ENCODE measurements around the gene TMEM79.

TMEM79 gene

DNA sequence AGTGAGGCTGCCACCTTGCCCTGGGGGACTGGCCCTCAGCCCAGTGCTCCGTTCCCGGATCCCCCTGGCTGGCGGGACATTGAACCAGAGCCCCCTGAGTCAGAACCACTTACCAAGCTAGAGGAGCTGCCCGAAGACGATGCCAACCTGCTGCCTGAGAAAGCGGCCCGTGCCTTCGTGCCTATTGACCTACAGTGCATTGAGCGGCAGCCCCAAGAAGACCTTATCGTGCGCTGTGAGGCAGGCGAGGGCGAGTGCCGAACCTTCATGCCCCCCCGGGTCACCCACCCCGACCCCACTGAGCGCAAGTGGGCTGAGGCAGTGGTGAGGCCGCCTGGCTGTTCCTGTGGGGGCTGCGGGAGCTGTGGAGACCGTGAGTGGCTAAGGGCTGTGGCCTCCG is 1.3 kb downstream of the TMEM79 start:
- no peak overlapping the region for H3K9ac ChIP-seq (ENCODE audit: low read depth, low read length)
- no peak overlapping the region for H3K4me3 ChIP-seq (ENCODE audit: low read length)
- no peaks in the 10 kb centered on the region for H3K27me3 ChIP-seq (ENCODE audit: control insufficient read depth, insufficient read depth, low read length)
- no peaks in the 10 kb centered on the region for H3K36me3 ChIP-seq (ENCODE audit: insufficient read depth, low read length)
- H3K9me3 ChIP-seq (replicated peaks; ENCODE audit: low read length) = no peaks in the 10 kb centered on the region
- H3K4me2 ChIP-seq (ENCODE audit: low read length) = no peak overlapping the region
- peaks cover 34% of the 10 kb centered on the region for H3K4me1 ChIP-seq (ENCODE audit: control insufficient read depth, insufficient read depth, low read length)

DNA sequence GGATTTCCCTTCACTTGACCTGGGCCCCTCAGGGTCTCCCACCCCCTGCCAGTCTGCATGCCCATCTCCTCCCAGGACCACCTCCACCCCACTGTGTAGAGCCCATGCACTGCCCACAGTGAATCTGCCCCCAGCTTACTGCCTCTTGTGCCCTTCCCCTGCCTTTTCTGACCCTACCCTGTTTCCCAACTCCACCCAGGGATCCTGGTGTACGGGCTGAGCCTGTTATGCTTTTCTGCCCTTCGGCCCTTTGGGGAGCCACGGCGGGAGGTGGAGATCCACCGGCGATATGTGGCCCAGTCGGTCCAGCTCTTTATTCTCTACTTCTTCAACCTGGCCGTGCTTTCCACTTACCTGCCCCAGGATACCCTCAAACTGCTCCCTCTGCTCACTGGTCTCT is 1.9 kb downstream of the TMEM79 start:
- Histone ChIP-seq H3K9me3 (replicated peaks; ENCODE audit: low read length) (no peaks in the 10 kb centered on the region), H3K36me3 (ENCODE audit: insufficient read depth, low read length) (no peaks in the 10 kb centered on the region), H3K4me1 (ENCODE audit: control insufficient read depth, insufficient read depth, low read length) (peaks cover 31% of the 10 kb centered on the region), H3K9ac (ENCODE audit: low read depth, low read length) (no peak overlapping the region), H3K27me3 (ENCODE audit: control insufficient read depth, insufficient read depth, low read length) (no peaks in the 10 kb centered on the region), H3K4me3 (ENCODE audit: low read length) (no peak overlapping the region), H3K4me2 (ENCODE audit: low read length) (no peak overlapping the region)

DNA sequence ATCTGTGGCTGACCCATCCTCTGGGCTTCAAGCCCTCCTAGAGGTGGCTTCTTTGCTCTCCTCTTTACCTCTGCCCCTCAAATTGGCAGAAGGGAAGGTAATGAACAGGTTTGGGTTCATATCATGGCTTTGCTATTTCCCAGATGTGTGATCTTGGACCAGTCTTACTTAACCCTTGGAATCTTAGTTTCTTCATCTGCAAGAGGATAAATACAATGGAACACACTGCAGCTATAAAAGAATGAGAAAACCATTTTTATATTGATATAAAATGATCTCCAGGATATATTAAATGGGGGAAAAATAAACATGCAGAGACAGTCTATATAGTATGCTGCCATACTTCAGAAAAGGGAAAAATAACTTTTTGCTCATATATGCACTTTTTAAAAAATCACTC is 5.7 kb downstream of the TMEM79 start:
- Histone ChIP-seq H3K4me2 (ENCODE audit: low read length) (no peak overlapping the region), H3K9ac (ENCODE audit: low read depth, low read length) (no peak overlapping the region), H3K27me3 (ENCODE audit: control insufficient read depth, insufficient read depth, low read length) (no peaks in the 10 kb centered on the region), H3K9me3 (replicated peaks; ENCODE audit: low read length) (no peaks in the 10 kb centered on the region), H3K4me1 (ENCODE audit: control insufficient read depth, insufficient read depth, low read length) (peaks cover 21% of the 10 kb centered on the region), H3K36me3 (ENCODE audit: insufficient read depth, low read length) (peaks cover 5% of the 10 kb centered on the region), H3K4me3 (ENCODE audit: low read length) (no peak overlapping the region)

DNA sequence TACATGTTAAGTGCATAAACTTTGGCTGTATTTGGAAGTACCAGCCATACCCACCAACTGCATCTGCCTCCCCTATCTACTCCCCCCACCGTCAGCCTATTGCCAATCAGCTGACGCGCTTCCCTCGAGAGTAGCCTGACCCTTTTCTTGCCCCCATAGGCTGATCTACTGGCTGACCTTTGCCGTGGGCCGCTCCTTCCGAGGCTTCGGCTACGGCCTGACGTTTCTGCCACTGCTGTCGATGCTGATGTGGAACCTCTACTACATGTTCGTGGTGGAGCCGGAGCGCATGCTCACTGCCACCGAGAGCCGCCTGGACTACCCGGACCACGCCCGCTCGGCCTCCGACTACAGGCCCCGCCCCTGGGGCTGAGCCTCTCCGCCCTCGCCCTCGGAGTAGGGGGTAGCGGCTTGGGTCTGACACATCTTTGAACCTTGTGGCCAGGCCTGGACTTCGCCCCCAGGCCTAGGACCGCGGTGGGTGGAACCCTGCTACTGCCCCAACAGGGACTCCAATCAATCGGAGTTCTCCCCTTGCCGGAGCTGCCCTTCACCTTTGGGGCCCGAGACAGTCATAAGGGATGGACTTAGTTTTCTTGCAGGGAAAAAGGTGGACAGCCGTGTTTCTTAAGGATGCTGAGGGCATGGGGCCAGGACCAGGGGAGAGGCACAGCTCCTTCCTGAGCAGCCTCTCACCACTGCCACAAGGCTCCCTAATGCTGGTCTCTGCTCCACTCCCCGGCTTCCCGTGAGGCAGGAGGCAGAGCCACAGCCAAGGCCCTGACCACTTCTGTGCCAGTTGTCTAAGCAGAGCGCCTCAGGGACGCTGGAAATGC is 7.3 kb downstream of the TMEM79 start:
- peaks cover 5% of the 10 kb centered on the region for H3K36me3 ChIP-seq (ENCODE audit: insufficient read depth, low read length)

DNA sequence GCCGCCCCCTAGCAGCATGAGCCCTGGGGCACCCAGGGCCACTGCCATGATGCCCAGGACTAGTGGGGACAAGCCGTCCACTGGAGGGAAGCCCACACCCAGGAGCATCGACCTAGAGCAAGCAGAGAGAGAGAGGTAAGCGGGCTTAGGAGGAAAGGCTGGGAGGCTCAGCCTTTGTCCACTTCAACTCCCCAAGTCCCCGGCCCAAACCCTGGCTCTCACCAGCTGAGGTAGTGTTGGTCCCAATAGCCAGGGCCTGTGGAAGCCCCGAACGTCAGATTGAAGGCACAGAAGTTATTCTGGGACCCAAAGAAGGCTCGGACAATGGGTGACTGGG is 8.9 kb downstream of the TMEM79 start:
- peaks cover 21% of the 10 kb centered on the region for H3K4me1 ChIP-seq (ENCODE audit: control insufficient read depth, insufficient read depth, low read length)

More for the DNA sequence above, 7.3 kb downstream of the TMEM79 start:
- peak overlapping the region; percentile 76 for H3K9ac ChIP-seq (ENCODE audit: low read depth, low read length)
- H3K4me1 ChIP-seq (ENCODE audit: control insufficient read depth, insufficient read depth, low read length) = peaks cover 21% of the 10 kb centered on the region
- no peaks in the 10 kb centered on the region for H3K27me3 ChIP-seq (ENCODE audit: control insufficient read depth, insufficient read depth, low read length)
- no peaks in the 10 kb centered on the region for H3K9me3 ChIP-seq (replicated peaks; ENCODE audit: low read length)
- peak overlapping the region; percentile 89 for H3K4me2 ChIP-seq (ENCODE audit: low read length)
- H3K4me3 ChIP-seq (ENCODE audit: low read length) = peak overlapping the region; percentile 80

DNA sequence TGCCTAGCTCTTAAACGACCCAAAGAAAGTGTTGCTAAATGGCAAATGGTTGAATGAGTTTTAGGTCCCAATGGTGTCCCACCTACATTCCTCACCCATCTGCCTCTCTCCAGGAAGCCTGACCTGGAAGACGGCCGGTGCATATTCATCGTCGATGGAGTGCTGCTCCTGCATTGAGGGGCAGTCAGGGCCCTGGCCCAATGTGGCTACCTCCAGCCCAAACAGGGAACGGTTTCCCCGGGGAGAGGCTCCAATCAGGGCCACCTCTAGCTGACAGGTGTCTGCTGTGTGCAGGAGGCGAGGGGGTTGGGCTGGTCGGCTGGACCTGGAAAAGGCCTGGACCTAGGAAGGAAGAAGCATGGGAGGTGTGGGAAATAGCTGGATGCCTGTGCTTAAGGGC is 9.8 kb downstream of the TMEM79 start:
- no peaks in the 10 kb centered on the region for H3K27me3 ChIP-seq (ENCODE audit: control insufficient read depth, insufficient read depth, low read length)
- H3K9ac ChIP-seq (ENCODE audit: low read depth, low read length) = no peak overlapping the region
- no peak overlapping the region for H3K4me2 ChIP-seq (ENCODE audit: low read length)
- H3K4me3 ChIP-seq (ENCODE audit: low read length) = no peak overlapping the region
- peaks cover 21% of the 10 kb centered on the region for H3K4me1 ChIP-seq (ENCODE audit: control insufficient read depth, insufficient read depth, low read length)
- H3K9me3 ChIP-seq (replicated peaks; ENCODE audit: low read length) = no peaks in the 10 kb centered on the region
- peaks cover 5% of the 10 kb centered on the region for H3K36me3 ChIP-seq (ENCODE audit: insufficient read depth, low read length)

More for the DNA sequence above, 8.9 kb downstream of the TMEM79 start:
- Histone ChIP-seq H3K9me3 (replicated peaks; ENCODE audit: low read length) (no peaks in the 10 kb centered on the region), H3K36me3 (ENCODE audit: insufficient read depth, low read length) (peaks cover 5% of the 10 kb centered on the region), H3K4me2 (ENCODE audit: low read length) (no peak overlapping the region), H3K4me3 (ENCODE audit: low read length) (no peak overlapping the region), H3K9ac (ENCODE audit: low read depth, low read length) (no peak overlapping the region), H3K27me3 (ENCODE audit: control insufficient read depth, insufficient read depth, low read length) (no peaks in the 10 kb centered on the region)

DNA sequence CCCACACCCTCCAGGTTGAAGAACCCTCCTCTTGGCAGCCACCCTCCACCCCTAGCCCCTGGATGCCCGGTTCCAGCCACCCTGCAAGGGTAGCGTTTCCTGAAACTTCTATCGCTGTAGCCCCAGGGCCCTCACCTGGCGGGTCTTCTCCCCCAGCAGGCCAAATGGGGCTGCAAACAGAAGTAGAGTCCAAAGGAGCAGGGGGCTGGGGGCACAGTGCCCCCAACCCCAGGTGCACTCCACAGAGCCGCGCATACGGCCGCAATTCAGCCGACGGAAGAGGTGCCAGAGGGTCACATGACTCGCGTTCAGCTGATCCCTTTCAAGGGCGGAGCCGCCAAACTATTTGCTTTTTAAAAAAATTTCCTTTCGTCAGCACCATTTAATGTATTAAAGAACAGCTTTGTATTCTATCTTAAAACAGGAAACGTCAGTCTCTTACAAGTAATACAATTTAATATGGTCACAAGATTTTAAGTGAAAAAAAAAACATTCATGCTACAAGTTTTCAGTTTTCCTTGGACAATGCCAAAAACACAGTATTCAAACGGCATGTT is 11.3 kb downstream of the TMEM79 start, which contains the start of gene GLMP:
GLMP (minus strand) TSS at position 289 of the 557 bp plus-strand sequence; CDS start at position 255, 34 bp downstream.
- H3K4me2 ChIP-seq (ENCODE audit: low read length) = peak within 1 kb of the TSS; percentile 98
- no peaks in the 10 kb centered on the region for H3K27me3 ChIP-seq (ENCODE audit: control insufficient read depth, insufficient read depth, low read length)
- peak within 1 kb of the TSS; percentile 90 for H3K9ac ChIP-seq (ENCODE audit: low read depth, low read length)
- peaks cover 5% of the 10 kb centered on the region for H3K36me3 ChIP-seq (ENCODE audit: insufficient read depth, low read length)
- H3K4me3 ChIP-seq (ENCODE audit: low read length) = peak within 1 kb of the TSS; percentile 91
- H3K9me3 ChIP-seq (replicated peaks; ENCODE audit: low read length) = no peaks in the 10 kb centered on the region
- H3K4me1 ChIP-seq (ENCODE audit: control insufficient read depth, insufficient read depth, low read length) = peaks cover 21% of the 10 kb centered on the region

DNA sequence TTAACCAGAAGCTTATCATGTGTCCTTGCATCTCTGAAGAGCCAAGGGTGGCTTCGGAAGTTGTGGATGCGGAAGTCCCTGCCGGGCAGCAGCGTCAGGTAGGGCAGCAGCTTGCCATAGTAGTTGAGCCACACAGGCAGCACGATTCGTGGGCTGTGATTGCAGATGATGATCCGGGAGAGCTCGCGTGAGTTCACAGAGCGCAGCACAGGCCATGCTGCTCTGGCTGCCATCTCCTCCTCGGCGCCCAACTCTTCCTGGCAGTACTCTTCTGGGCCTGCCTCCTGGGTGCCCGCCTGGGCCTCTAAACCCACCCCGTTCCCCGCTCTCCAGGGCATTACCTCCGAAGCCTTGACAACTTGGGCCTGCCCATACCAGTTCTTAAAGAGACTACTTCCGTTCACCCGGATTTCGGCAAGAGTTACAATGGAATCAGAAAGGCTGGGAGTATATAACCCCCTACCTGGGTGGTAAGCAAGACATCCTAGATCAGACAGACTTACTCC is 14.8 kb downstream of the TMEM79 start, which contains the start of gene VHLL:
VHLL (minus strand) TSS at position 456 of the 506 bp plus-strand sequence; CDS start at position 338, 118 bp downstream.
- peaks cover 10% of the 10 kb centered on the region for H3K4me1 ChIP-seq (ENCODE audit: control insufficient read depth, insufficient read depth, low read length)
- no peak within 1 kb of the TSS for H3K4me2 ChIP-seq (ENCODE audit: low read length)
- no peaks in the 10 kb centered on the region for H3K27me3 ChIP-seq (ENCODE audit: control insufficient read depth, insufficient read depth, low read length)
- H3K9me3 ChIP-seq (replicated peaks; ENCODE audit: low read length) = no peaks in the 10 kb centered on the region
- peaks cover 8% of the 10 kb centered on the region for H3K36me3 ChIP-seq (ENCODE audit: insufficient read depth, low read length)
- H3K9ac ChIP-seq (ENCODE audit: low read depth, low read length) = no peak within 1 kb of the TSS
- no peak within 1 kb of the TSS for H3K4me3 ChIP-seq (ENCODE audit: low read length)

DNA sequence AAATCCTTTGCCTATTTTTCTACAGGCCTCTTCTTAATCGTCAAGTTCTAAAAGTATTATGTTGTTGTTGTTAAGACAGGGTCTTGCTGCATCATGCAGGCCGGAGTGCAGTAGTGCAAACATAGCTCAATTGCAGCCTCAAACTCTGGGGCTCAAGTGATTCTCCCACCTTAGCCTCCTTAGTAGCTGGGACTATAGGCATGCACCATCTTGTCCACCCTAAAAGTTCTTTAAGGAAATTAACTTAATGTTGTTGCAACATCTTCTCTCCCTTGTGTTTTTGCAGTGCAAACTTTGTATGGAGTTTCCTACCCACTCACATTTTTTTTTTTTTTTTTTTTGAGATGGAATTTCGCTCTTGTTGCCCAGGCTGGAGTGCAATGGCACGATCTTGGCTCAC is 19.1 kb downstream of the TMEM79 start:
- H3K4me1 ChIP-seq (ENCODE audit: control insufficient read depth, insufficient read depth, low read length) = peaks cover 5% of the 10 kb centered on the region
- H3K9me3 ChIP-seq (replicated peaks; ENCODE audit: low read length) = no peaks in the 10 kb centered on the region
- H3K9ac ChIP-seq (ENCODE audit: low read depth, low read length) = no peak overlapping the region
- peaks cover 23% of the 10 kb centered on the region for H3K36me3 ChIP-seq (ENCODE audit: insufficient read depth, low read length)
- H3K4me2 ChIP-seq (ENCODE audit: low read length) = no peak overlapping the region
- H3K4me3 ChIP-seq (ENCODE audit: low read length) = no peak overlapping the region
- H3K27me3 ChIP-seq (ENCODE audit: control insufficient read depth, insufficient read depth, low read length) = no peaks in the 10 kb centered on the region

DNA sequence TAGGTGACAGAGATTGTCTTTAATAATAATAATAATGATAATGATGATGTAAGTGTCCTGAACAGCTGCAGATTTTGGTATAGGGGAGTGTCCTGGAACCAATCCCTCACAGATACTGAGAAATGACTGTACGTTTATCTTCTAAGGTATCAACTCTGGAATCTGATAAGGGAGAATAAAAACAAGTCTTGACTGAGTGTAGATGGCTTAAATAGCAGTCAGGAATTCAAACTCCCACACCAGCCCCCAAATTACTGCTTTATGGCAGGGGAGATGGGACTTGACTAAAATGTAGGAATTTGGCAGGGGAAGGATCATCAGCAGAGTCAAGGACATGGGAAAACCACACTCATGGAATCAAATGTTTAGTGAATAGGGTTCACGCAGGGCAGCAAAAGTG is 21.1 kb downstream of the TMEM79 start:
- H3K9ac ChIP-seq (ENCODE audit: low read depth, low read length) = no peak overlapping the region
- no peak overlapping the region for H3K4me2 ChIP-seq (ENCODE audit: low read length)
- H3K9me3 ChIP-seq (replicated peaks; ENCODE audit: low read length) = no peaks in the 10 kb centered on the region
- no peaks in the 10 kb centered on the region for H3K27me3 ChIP-seq (ENCODE audit: control insufficient read depth, insufficient read depth, low read length)
- no peak overlapping the region for H3K4me3 ChIP-seq (ENCODE audit: low read length)
- H3K4me1 ChIP-seq (ENCODE audit: control insufficient read depth, insufficient read depth, low read length) = peaks cover 10% of the 10 kb centered on the region
- peaks cover 35% of the 10 kb centered on the region for H3K36me3 ChIP-seq (ENCODE audit: insufficient read depth, low read length)

DNA sequence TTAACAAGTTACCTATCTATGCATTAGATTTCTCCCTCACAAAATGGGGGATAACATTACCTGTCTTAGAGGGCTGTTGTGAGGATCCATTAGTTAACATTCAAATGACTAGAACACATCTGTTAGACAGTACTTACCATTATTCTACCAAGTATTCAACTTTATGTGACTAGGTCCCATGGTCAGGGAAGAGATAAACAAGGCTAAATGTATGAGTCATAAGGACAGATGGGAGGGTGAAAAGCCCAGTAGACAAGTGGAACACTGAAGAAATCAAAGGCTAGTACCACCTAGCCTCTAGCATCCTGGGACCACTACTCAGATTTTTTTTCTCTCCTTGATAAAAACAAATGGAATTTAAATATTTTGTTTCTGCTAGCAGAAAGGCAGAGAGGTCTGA is 24.0 kb downstream of the TMEM79 start:
- no peak overlapping the region for H3K4me2 ChIP-seq (ENCODE audit: low read length)
- H3K4me3 ChIP-seq (ENCODE audit: low read length) = no peak overlapping the region
- no peak overlapping the region for H3K9ac ChIP-seq (ENCODE audit: low read depth, low read length)
- no peaks in the 10 kb centered on the region for H3K9me3 ChIP-seq (replicated peaks; ENCODE audit: low read length)
- H3K36me3 ChIP-seq (ENCODE audit: insufficient read depth, low read length) = peaks cover 57% of the 10 kb centered on the region
- no peaks in the 10 kb centered on the region for H3K27me3 ChIP-seq (ENCODE audit: control insufficient read depth, insufficient read depth, low read length)
- peaks cover 20% of the 10 kb centered on the region for H3K4me1 ChIP-seq (ENCODE audit: control insufficient read depth, insufficient read depth, low read length)

All from skeletal muscle satellite cell (primary cell).